HCT116 (cell line): ENCODE measurements around the gene PVR. TPM values are rescaled to one million over a fixed set of nuclear protein-coding genes. Genes with fewer than 3 reads are reported as not detected.

Experiments
- ATAC-seq: fragments of 200-7000 bp; cut with Tn5 transposase; 2 replicates; pipeline ENCODE4 v1.9.1; 2020; ENCODE audit warnings: mild to moderate bottlenecking, moderate library complexity
- BruUV-seq: library from RNA; stranded (reverse); fragments of 400-500 nt; replicated peaks from 2 replicates; lab custom pipeline; 2021; lab: Mats Ljungman, UMichigan
- CTCF ChIA-PET: fragments of 300-600 bp; sonication (Branson Sonifier 250); formaldehyde crosslinking; loops from one replicate; lab custom pipeline; 2021; ENCODE audit warnings: antibody characterized with exemption; lab: Charles Lee
- POLR2A ChIA-PET: fragments of 300-600, 350-600 bp; sonication (Branson Sonifier 250); formaldehyde crosslinking; loops from one replicate; lab custom pipeline; 2021; ENCODE audit warnings: antibody characterized with exemption; lab: Charles Lee
- RAD21 ChIA-PET, 2 experiments: fragments of 300-600 bp; sonication (Branson Sonifier 250); formaldehyde crosslinking; loops; one replicate each; lab custom pipeline; 2023; ENCODE audit warnings: low total read pairs in 2 of 2; ENCODE audit not compliant: uncharacterized antibody in 2 of 2, unreplicated experiment in 2 of 2, low non-redundant PET in 1 of 2; lab: Charles Lee
- DNase-seq: peaks from one replicate; pipeline ENCODE4 v3.0.0-alpha.2; 2010; ENCODE audit warnings: low read depth, low spot score
- H2AFZ ChIP-seq: fragments of 200-600 bp; shearing (Covaris generic), sonication (generic); 2 replicates; pipeline ENCODE4 v1.6.1; 2017; ENCODE audit warnings: low read depth, mixed run types, mixed read lengths, antibody characterized with exemption, low read length; ENCODE audit not compliant: poor library complexity, severe bottlenecking
- H3K27ac ChIP-seq: 2 replicates; pipeline ENCODE4 v1.5.1; 2012; ENCODE audit warnings: low read depth, low read length
- H3K27me3 ChIP-seq: fragments of 200-600 bp; sonication (generic); 2 replicates; pipeline ENCODE4 v1.6.1; 2016; ENCODE audit warnings: mixed run types, low read length, mixed read lengths; ENCODE audit not compliant: insufficient read depth
- H3K36me3 ChIP-seq, 2 experiments: fragments of 200-500 bp in 1 of 2; fragments of 200-600 bp in 1 of 2; sonication (Bioruptor generic) in 1 of 2; sonication (generic) in 1 of 2; 2 replicates each; pipeline versions ENCODE4 v1.5.1 to v1.6.1; 2014 to 2016; ENCODE audit warnings: low read length in 2 of 2, inconsistent platforms in 1 of 2, mixed read lengths in 1 of 2, mixed run types in 1 of 2; ENCODE audit not compliant: insufficient read depth in 2 of 2, control insufficient read depth in 1 of 2
- H3K4me1 ChIP-seq, 2 experiments: fragments of 200-600 bp in 1 of 2; sonication (generic) in 1 of 2; 2 replicates each; pipeline versions ENCODE4 v1.5.1 to v1.6.1; 2012 to 2017; ENCODE audit warnings: low read length in 2 of 2, inconsistent platforms in 1 of 2, mild to moderate bottlenecking in 1 of 2, mixed read lengths in 1 of 2, mixed run types in 1 of 2, moderate library complexity in 1 of 2; ENCODE audit not compliant: insufficient read depth in 2 of 2, control insufficient read depth in 1 of 2
- H3K4me2 ChIP-seq: fragments of 200-600 bp; sonication (generic); 2 replicates; pipeline ENCODE4 v1.6.1; 2017; ENCODE audit warnings: mixed run types, low read length, mixed read lengths
- H3K4me3 ChIP-seq, 2 experiments: fragments of 200-600 bp in 1 of 2; sonication (generic) in 1 of 2; replicated peaks in 1 of 2; 2 replicates each; pipeline ENCODE4 v1.5.1; 2011 to 2016; ENCODE audit warnings: low read length in 2 of 2, control low read depth in 1 of 2, low read depth in 1 of 2, mild to moderate bottlenecking in 1 of 2, mixed read lengths in 1 of 2, mixed run types in 1 of 2
- H3K79me2 ChIP-seq: fragments of 200-600 bp; sonication (generic); 2 replicates; pipeline ENCODE4 v1.6.1; 2017; ENCODE audit warnings: mild to moderate bottlenecking, mixed run types, low read length, moderate library complexity, mixed read lengths; ENCODE audit not compliant: insufficient read depth
- H3K9ac ChIP-seq: fragments of 200-600 bp; sonication (generic); 2 replicates; pipeline ENCODE4 v1.6.1; 2016; ENCODE audit warnings: low read length, mixed read lengths
- H3K9me2 ChIP-seq: fragments of 200-600 bp; sonication (generic), shearing (Covaris generic); 2 replicates; pipeline ENCODE4 v1.6.1; 2017; ENCODE audit warnings: mixed run types, mild to moderate bottlenecking, moderate library complexity; ENCODE audit not compliant: insufficient read depth
- H3K9me3 ChIP-seq, 2 experiments: fragments of 200-500 bp in 1 of 2; fragments of 200-600 bp in 1 of 2; sonication (Bioruptor generic) in 1 of 2; sonication (generic) in 1 of 2; 2 replicates each; pipeline ENCODE4 v1.6.1; 2014 to 2017; ENCODE audit warnings: low read length in 2 of 2, mixed read lengths in 2 of 2, inconsistent platforms in 1 of 2, low read depth in 1 of 2, mild to moderate bottlenecking in 1 of 2, mixed run types in 1 of 2, moderate library complexity in 1 of 2; ENCODE audit not compliant: control insufficient read depth in 1 of 2, insufficient read depth in 1 of 2
- H4K20me1 ChIP-seq: fragments of 200-600 bp; sonication (generic), shearing (Covaris generic); 2 replicates; pipeline ENCODE4 v1.6.1; 2017; ENCODE audit warnings: mixed run types, mild to moderate bottlenecking, moderate library complexity; ENCODE audit not compliant: insufficient read depth
- POLR2AphosphoS5 ChIP-seq: IDR thresholded peaks from 2 replicates; pipeline ENCODE4 v1.6.1; 2011; ENCODE audit warnings: mild to moderate bottlenecking, low read depth, low read length, moderate library complexity
- RAD21 ChIP-seq: IDR thresholded peaks from 2 replicates; pipeline ENCODE4 v1.6.1; 2012; ENCODE audit warnings: low read depth, mild to moderate bottlenecking
- YY1 ChIP-seq: IDR thresholded peaks from 2 replicates; pipeline ENCODE4 v1.6.1; 2011; ENCODE audit warnings: low read length, low read depth, moderate library complexity, mild to moderate bottlenecking; ENCODE audit not compliant: insufficient replicate concordance; ENCODE audit errors: extremely low read depth
- intact Hi-C: fragments of 100-400 bp; cut with micrococcal nuclease; formaldehyde crosslinking; loops from 2 replicates; pipeline ENCODE4 v1.10.0; 2022
- total RNA-seq: library from RNA; stranded (reverse); gene quantifications from one replicate; pipeline ENCODE4 v1.2.1, GENCODE V29; 2021; ENCODE audit not compliant: unreplicated experiment
- TF ChIP-seq, protein P1 (sequence below): IDR thresholded peaks from 2 replicates; pipeline ENCODE4 v1.6.1; 2011; ENCODE audit warnings: mild to moderate bottlenecking, low read length, moderate library complexity; ENCODE audit not compliant: insufficient replicate concordance; ENCODE audit errors: extremely low read depth
- TF ChIP-seq, protein P2 (sequence below), 3 experiments: fragments of 200-600 bp in 1 of 3; sonication (generic) in 1 of 3; IDR thresholded peaks in 2 of 3; conservative IDR thresholded peaks in 1 of 3; 2 replicates each; pipeline ENCODE4 v1.5.1; 2012 to 2017; ENCODE audit warnings: low read depth in 2 of 3, low read length in 2 of 3, antibody characterized with exemption in 1 of 3, borderline replicate concordance in 1 of 3, control low read depth in 1 of 3, mild to moderate bottlenecking in 1 of 3, mixed read lengths in 1 of 3, mixed run types in 1 of 3, moderate library complexity in 1 of 3; ENCODE audit not compliant: insufficient read depth in 1 of 3

PVR gene
- total RNA-seq, 1 experiment from 2014 or later: 62.0 TPM

DNA sequence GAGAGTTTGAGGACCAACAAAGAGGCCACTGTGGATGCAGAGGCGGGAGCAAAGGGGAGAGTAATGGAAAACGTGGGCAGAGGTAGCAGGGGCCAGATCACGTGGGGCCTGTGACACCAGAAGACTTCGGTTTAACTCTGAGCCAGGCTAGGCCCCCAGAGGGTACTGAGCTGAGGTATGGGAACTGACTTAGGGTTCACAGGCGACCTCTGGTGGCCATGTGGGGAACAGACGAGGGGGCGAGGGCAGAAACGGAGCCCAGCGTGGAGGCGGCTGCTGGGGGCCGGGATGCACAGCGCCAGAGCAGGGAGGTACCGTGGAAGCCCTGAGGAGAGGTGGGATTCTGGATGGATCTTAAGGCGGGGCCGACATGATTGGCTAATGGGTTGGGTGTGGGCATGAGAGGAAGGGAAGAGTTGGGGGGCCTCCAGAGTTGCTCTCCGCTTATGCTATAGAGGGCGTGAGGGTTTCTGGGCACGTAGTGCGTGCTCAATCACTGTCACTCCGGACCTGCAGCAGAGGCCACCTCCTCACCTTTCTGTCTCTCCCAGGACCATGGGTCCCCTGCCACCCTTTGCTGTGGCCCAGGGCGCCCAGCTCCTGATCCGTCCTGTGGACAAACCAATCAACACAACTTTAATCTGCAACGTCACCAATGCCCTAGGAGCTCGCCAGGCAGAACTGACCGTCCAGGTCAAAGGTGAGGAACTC, 13.7 kb downstream of the PVR start:
- ChIA-PET RAD21 (interaction anchor here (0.7 to 1.8 kb wide), 8 partner anchors 13 to 86 kb away, joined by 3 to 9 read pairs (median 4); partner anchors contain the start of gene PVR (in 1 of the 2)), CTCF (interaction anchor here (1.0 to 2.9 kb wide), 7 partner anchors 9 to 113 kb away, joined by 3 to 23 read pairs (median 5); partner anchors contain the start of gene PVR), POLR2A (interaction anchor here (1.4 kb wide), 1 partner anchor 74 kb away, joined by 4 read pairs; no protein-coding TSS in a partner anchor)
- Histone ChIP-seq H3K4me3 (no peak overlapping the region), H2AFZ (no peak overlapping the region), H3K27me3 (no peaks in the 10 kb centered on the region), H4K20me1 (0 out of 2 replicates have a peak, but pooled peaks cover 3% of the 10 kb centered on the region), H3K4me2 (no peak overlapping the region), H3K9ac (no peak overlapping the region), H3K9me3 (no peaks in the 10 kb centered on the region), H3K4me1 (no peaks in the 10 kb centered on the region), H3K79me2 (peaks cover 27% of the 10 kb centered on the region; the same call in 1 of the 2 replicates), H3K9me2 (no peaks in the 10 kb centered on the region), H3K36me3 (peaks cover 57 to 87% of the 10 kb centered on the region in 2 experiments), H3K27ac (no peak overlapping the region)
- intact Hi-C loops: loop anchor here (1.0 kb wide), 1 partner anchor 80 kb away; no protein-coding TSS in a partner anchor
- DNase-seq (no peak), ATAC-seq (peak; percentile 78)
- no TSS peak for BruUV-seq
- TF ChIP-seq, protein P1, sequence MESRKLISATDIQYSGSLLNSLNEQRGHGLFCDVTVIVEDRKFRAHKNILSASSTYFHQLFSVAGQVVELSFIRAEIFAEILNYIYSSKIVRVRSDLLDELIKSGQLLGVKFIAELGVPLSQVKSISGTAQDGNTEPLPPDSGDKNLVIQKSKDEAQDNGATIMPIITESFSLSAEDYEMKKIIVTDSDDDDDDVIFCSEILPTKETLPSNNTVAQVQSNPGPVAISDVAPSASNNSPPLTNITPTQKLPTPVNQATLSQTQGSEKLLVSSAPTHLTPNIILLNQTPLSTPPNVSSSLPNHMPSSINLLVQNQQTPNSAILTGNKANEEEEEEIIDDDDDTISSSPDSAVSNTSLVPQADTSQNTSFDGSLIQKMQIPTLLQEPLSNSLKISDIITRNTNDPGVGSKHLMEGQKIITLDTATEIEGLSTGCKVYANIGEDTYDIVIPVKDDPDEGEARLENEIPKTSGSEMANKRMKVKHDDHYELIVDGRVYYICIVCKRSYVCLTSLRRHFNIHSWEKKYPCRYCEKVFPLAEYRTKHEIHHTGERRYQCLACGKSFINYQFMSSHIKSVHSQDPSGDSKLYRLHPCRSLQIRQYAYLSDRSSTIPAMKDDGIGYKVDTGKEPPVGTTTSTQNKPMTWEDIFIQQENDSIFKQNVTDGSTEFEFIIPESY: no peak
- TF ChIP-seq, protein P2, sequence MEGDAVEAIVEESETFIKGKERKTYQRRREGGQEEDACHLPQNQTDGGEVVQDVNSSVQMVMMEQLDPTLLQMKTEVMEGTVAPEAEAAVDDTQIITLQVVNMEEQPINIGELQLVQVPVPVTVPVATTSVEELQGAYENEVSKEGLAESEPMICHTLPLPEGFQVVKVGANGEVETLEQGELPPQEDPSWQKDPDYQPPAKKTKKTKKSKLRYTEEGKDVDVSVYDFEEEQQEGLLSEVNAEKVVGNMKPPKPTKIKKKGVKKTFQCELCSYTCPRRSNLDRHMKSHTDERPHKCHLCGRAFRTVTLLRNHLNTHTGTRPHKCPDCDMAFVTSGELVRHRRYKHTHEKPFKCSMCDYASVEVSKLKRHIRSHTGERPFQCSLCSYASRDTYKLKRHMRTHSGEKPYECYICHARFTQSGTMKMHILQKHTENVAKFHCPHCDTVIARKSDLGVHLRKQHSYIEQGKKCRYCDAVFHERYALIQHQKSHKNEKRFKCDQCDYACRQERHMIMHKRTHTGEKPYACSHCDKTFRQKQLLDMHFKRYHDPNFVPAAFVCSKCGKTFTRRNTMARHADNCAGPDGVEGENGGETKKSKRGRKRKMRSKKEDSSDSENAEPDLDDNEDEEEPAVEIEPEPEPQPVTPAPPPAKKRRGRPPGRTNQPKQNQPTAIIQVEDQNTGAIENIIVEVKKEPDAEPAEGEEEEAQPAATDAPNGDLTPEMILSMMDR (IDR thresholded peaks at IDR 0.05 in 2 of 3, conservative IDR thresholded peaks at IDR 0.05 in 1 of 3; ENCODE audit: borderline replicate concordance in 1 of 3, insufficient read depth in 1 of 3, low read depth in 2 of 3, low read length in 2 of 3): peak; percentile 63 to 90 (median 88); a peak in 5 of 6 replicates
- TF ChIP-seq YY1 (no peak), POLR2AphosphoS5 (no peak; the same call in 1 of the 2 replicates), RAD21 (peak; percentile 67)
